Common myeloid progenitor, CD34-positive (primary cell): ENCODE measurements around the gene QRFP.

Experiments
- CTCF ChIA-PET: fragments of 350-600 bp; sonication (Branson Sonifier 250); formaldehyde crosslinking; loops from one replicate; lab custom pipeline; 2021; ENCODE audit warnings: antibody characterized with exemption; lab: Charles Lee
- POLR2A ChIA-PET: fragments of 350-600 bp; sonication (Branson Sonifier 250); formaldehyde crosslinking; loops from one replicate; lab custom pipeline; 2021; ENCODE audit warnings: antibody characterized with exemption; lab: Charles Lee
- DNase-seq, 3 donors: peaks; one replicate each; pipeline versions ENCODE4 v3.0.0 to v3.0.0-alpha.2; 2013
- H3K27ac ChIP-seq, 2 experiments: 1 replicate in 1 of 2; 2 replicates in 1 of 2; pipeline ENCODE4 v1.7.0; 2013; ENCODE audit warnings: inconsistent platforms in 2 of 2, low read length in 2 of 2, mild to moderate bottlenecking in 2 of 2, low read depth in 1 of 2, moderate library complexity in 1 of 2; ENCODE audit not compliant: severe bottlenecking in 2 of 2, insufficient read depth in 1 of 2, poor library complexity in 1 of 2
- H3K27me3 ChIP-seq, 5 experiments: replicated peaks in 2 of 5; 1 replicate in 3 of 5; 2 replicates in 2 of 5; pipeline versions ENCODE4 v1.6.1 to v1.7.0; 2013; ENCODE audit warnings: low read length in 4 of 5, mild to moderate bottlenecking in 2 of 5, moderate library complexity in 2 of 5, inconsistent platforms in 1 of 5; ENCODE audit not compliant: insufficient read depth in 5 of 5, control insufficient read depth in 4 of 5
- H3K36me3 ChIP-seq, 4 experiments: 1 replicate in 2 of 4; 2 replicates in 2 of 4; pipeline versions ENCODE4 v1.6.1 to v1.7.0; 2013; ENCODE audit warnings: low read length in 3 of 4, control low read depth in 1 of 4, mild to moderate bottlenecking in 1 of 4; ENCODE audit not compliant: control insufficient read depth in 4 of 4, insufficient read depth in 4 of 4
- H3K4me1 ChIP-seq, 4 experiments: 1 replicate in 3 of 4; 2 replicates in 1 of 4; pipeline versions ENCODE4 v1.6.1 to v1.7.1; 2013; ENCODE audit warnings: low read length in 3 of 4, mild to moderate bottlenecking in 3 of 4, control low read depth in 1 of 4, inconsistent platforms in 1 of 4, moderate library complexity in 1 of 4; ENCODE audit not compliant: control insufficient read depth in 4 of 4, insufficient read depth in 4 of 4; ENCODE audit errors: control extremely low read depth in 1 of 4
- H3K4me3 ChIP-seq, 7 experiments: 1 replicate in 4 of 7; 2 replicates in 3 of 7; pipeline versions ENCODE4 v1.5.1 to v1.7.0; 2013; ENCODE audit warnings: mild to moderate bottlenecking in 7 of 7, low read length in 6 of 7, moderate library complexity in 6 of 7, inconsistent platforms in 2 of 7, low read depth in 2 of 7, control low read depth in 1 of 7; ENCODE audit not compliant: insufficient read depth in 4 of 7, control insufficient read depth in 1 of 7; ENCODE audit errors: extremely low read depth in 1 of 7
- H3K9me3 ChIP-seq, 5 experiments: 1 replicate in 4 of 5; 2 replicates in 1 of 5; pipeline versions ENCODE4 v1.6.1 to v1.7.1; 2013; ENCODE audit warnings: low read length in 4 of 5, mild to moderate bottlenecking in 2 of 5, inconsistent platforms in 1 of 5, low read depth in 1 of 5, moderate library complexity in 1 of 5; ENCODE audit not compliant: control insufficient read depth in 4 of 5, insufficient read depth in 2 of 5; ENCODE audit errors: control extremely low read depth in 1 of 5
- WGBS: methylation state at CpG from one replicate; pipeline ENCODE4 v1.1.5; 2013; ENCODE audit not compliant: insufficient coverage; 5-methylcytosine and 5-hydroxymethylcytosine counted together

The QRFP gene

DNA sequence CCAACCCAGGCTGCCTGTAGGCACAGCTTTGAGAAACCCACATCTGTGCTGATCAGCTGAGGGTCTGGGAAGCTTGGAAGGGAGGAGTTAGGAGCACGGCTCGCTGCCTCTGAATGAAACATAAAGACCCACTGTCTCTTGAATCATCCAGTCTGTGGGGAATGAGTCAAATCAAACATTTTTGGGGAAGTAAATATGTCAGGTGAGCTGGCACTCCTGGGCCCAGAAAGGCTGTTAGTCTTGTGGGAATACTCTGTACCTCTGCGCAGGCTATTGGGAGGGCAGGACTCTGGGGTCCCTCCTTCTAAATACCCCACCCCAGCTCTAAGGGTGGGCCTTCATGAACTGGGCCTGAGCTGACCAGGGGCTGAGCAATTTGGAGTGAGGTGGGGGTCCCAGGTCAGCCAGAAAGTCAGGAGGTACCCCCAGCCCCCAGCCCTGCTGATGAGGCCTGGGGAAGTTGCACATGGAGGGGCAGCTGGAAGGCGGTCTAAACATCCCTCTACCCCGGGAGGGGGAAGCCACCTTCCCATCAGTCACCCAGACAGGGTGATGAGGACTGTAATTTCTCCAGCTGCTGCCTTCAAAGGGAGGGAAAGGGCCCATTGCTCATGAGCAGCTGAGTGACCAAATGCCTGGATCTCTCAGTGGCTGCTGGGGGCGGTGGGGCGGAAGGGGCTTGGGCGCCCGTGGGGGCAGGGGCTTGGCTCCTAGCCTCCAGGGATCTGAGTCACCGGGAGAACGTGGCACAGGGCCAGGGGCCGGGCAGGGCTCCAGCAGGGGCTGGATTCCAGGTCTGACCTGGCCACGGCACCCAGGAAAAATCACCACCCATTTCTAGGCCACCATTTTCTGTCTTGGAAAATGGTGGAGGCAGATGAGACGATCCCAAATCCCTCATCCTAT lies 31.6 kb upstream of the QRFP start:
- POLR2A ChIA-PET, result no interaction called here
- CTCF ChIA-PET, result interaction anchor here (0.7 to 0.9 kb wide), 2 partner anchors 12 to 62 kb away, joined by 3 read pairs; no protein-coding TSS in a partner anchor
- Histone ChIP-seq H3K36me3 (no peaks in the 10 kb centered on the region), H3K27me3 (peaks cover 0 to 41% (median 13%) of the 10 kb centered on the region in 5 experiments), H3K4me1 (peaks cover 0 to 4% (median under 1%) of the 10 kb centered on the region in 4 experiments), H3K9me3 (no peaks in the 10 kb centered on the region), H3K27ac (no peak overlapping the region), H3K4me3 (no peak overlapping the region)
- WGBS, result 95% methylated on average over 8 of the region's 14 CpGs
- DNase-seq, result no peak

DNA sequence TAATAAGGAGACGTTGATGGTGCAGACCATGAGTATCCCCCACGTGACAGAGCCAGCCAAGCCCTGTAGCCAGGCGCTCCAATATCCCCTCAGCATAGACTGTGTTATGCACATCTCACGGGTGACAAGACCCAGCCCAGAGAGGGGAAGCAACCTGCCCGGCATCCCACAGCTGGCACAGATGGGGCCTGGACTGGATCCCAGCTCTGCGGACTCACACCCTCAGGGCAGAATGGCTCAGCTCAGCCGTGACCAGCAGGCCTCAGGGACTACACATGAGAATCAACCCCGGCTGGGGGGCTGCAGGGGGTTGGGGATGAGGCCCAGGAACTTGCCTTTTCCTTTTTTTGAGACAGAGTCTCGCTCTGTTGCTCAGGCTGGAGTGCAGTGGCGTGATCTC lies 30.7 kb upstream of the QRFP start:
- CTCF ChIA-PET, result interaction anchor here (0.7 to 0.9 kb wide), 2 partner anchors 12 to 61 kb away, joined by 3 read pairs; no protein-coding TSS in a partner anchor
- Histone ChIP-seq H3K27me3 (peaks cover 0 to 40% (median 7%) of the 10 kb centered on the region in 5 experiments), H3K27ac (no peak overlapping the region), H3K4me3 (no peak overlapping the region), H3K4me1 (no peaks in the 10 kb centered on the region), H3K36me3 (no peaks in the 10 kb centered on the region), H3K9me3 (no peaks in the 10 kb centered on the region)
- POLR2A ChIA-PET, result no interaction called here
- 95% methylated on average over 9 of the region's 10 CpGs for WGBS
- no peak for DNase-seq

DNA sequence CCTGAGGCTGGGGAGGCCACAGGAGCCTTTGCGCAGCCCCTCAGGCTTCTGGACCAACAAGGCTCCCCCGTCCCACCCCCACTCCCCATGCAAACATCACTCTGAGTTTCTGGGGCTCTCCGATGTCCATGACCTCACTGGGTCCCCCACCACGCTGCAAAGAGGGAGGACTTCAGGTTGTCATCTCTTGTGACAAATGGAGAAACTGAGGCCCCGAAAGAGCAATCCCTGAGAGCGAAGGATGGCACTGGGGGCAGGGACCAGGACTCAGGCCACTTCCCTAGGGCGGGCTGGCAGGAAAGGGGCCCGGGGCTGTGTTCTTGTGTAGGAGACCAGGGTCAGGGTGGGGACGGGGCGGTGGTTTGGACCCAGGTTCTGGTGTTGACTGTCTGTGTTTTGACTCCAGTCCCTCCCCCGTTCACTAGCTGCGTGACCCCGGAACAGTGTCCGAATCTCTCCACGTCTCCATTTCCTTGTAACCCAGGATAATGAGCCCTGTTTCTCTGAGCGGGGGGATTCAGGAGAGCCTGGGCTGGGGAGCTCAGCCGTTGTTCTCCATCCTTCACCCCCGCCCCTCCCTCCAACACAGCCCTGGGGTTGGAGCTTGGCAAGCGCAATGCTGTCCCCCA lies 28.6 kb upstream of the QRFP start:
- CTCF ChIA-PET, result no interaction called here
- WGBS, result 91% methylated on average over 16 of the region's 19 CpGs

DNA sequence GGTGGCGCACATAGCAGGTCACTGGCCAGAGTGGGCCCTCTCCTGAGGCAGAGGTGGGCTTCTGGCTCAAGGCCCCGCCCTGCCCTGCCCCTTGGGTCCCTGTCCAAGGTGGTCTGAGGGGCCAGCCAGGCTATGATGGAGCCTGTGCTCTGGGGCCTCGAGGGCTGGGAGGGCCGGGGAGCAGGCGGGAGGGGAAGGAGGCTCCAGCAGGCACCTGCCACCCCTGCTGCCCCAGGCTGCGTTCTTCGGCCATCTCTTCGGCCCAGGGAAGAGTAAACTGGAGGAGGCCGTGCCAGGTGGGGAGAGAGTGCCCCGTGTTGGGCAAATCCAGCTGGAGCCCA lies 27.8 kb upstream of the QRFP start:
- Histone ChIP-seq H3K4me1 (no peaks in the 10 kb centered on the region), H3K27ac (no peak overlapping the region), H3K4me3 (no peak overlapping the region), H3K36me3 (no peaks in the 10 kb centered on the region), H3K9me3 (no peaks in the 10 kb centered on the region), H3K27me3 (peaks cover 0 to 54% (median 10%) of the 10 kb centered on the region in 5 experiments)
- POLR2A ChIA-PET, result no interaction called here
- WGBS, result 91% methylated on average over 9 of the region's 10 CpGs
- DNase-seq, result no peak
- CTCF ChIA-PET, result no interaction called here

More for the DNA sequence above, 28.6 kb upstream of the QRFP start:
- Histone ChIP-seq H3K9me3 (no peaks in the 10 kb centered on the region), H3K4me1 (no peaks in the 10 kb centered on the region), H3K36me3 (no peaks in the 10 kb centered on the region), H3K27me3 (peaks cover 0 to 50% (median 10%) of the 10 kb centered on the region in 5 experiments), H3K27ac (no peak overlapping the region), H3K4me3 (no peak overlapping the region)
- POLR2A ChIA-PET, result interaction anchor here (0.7 kb wide), 1 partner anchor 114 kb away, joined by 3 read pairs; no protein-coding TSS in a partner anchor
- no peak for DNase-seq

DNA sequence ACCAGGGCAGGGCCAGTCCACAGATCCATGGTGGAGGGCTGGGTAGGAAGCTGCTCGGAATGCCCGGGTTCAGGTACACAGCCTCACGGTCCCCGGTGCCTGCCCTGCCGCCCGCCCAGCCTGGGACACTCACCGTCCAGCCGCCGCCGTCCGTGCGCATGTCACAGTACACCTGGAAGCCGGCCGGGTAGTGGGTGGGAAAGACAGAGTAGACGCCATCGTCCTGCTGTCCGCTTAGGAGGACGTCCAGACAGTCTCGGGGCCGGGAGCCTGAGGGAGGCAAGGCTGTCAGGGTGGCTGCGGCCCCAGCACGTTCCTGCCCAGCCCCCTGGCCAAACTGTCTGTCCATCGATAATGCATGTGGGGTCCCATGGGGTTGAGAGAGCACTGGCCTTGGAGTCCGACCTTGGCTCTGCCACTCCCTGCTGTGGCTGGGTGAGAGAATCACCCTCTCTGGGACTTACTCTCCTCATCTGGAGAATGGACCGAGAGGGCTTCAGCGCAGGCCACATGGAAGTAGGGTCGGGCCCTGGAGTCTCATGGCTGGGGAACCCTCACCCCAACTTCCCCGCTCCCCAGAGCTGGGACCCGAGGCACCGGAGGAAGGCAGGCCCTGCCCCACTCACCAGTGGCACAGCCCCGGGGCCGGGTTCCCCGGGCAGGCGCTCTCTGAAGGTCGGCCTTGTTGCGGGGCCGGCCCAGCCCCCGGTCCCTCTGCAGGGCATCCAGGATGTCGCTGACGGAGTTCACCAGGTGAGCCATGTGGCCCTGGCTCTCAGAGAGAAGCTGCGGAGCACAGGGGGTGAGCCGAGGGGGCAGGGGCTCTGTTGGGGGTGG lies 27.2 kb upstream of the QRFP start:
- POLR2A ChIA-PET, result no interaction called here
- DNase-seq, result no peak
- Histone ChIP-seq H3K27me3 (peaks cover 0 to 57% (median 10%) of the 10 kb centered on the region in 5 experiments), H3K36me3 (no peaks in the 10 kb centered on the region), H3K9me3 (no peaks in the 10 kb centered on the region), H3K27ac (no peak overlapping the region), H3K4me3 (no peak overlapping the region), H3K4me1 (no peaks in the 10 kb centered on the region)
- CTCF ChIA-PET, result no interaction called here
- 90% methylated on average over 39 of the region's 42 CpGs for WGBS

DNA sequence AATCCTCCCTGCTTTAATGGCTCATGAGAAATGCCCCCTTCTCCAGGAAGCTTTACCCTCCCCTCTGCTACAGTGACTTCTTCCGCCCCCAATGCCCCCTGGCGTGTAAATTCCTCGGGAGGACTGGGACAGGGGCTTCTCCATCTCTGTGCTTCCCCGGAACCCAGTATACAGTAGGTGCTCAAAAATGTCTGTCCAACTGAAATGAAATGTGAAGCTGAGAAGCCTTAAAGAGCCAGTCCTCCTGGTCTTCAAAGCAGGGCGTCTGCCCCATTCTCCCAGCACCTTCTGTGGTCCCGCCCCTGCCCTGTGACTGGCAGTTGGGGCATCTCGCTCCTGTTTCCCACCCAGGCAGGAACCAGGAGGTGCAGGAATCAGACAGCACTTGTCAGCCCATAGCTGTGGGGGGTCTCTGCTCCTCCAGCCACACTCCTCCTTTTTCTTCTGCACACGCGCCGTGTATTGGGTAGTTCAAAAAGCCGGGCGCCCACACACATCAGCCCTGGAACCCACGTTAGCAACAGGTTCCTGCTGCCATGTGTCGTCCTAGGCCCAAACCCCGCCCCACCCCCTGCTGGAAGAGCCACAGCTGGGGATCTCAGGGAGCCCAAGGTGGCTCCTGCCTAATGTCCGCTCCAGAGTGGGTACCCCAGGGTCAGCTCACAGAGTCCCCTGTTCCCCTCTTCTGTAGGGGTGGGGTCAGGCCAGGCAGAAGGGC lies 26.4 kb upstream of the QRFP start:
- Histone ChIP-seq H3K4me1 (no peaks in the 10 kb centered on the region), H3K36me3 (no peaks in the 10 kb centered on the region), H3K27me3 (peaks cover 0 to 65% (median 13%) of the 10 kb centered on the region in 5 experiments), H3K9me3 (no peaks in the 10 kb centered on the region), H3K4me3 (no peak overlapping the region), H3K27ac (no peak overlapping the region)
- ChIA-PET CTCF (no interaction called here), POLR2A (no interaction called here)
- WGBS, result 77% methylated on average over 16 of the region's 16 CpGs
- DNase-seq, result no peak
